Thyroid gland (tissue), 4 donors: ENCODE results near the gene STEAP4. TPM values are rescaled to one million over a fixed set of nuclear protein-coding genes. Genes with fewer than 3 reads are reported as not detected.

Experiments used
- DNase-seq, 2 donors: peaks; one replicate each; pipeline ENCODE4 v3.0.0-alpha.2; 2019
- H3K27ac ChIP-seq, 3 donors: fragments of 200-600 bp; sonication (generic); 1 replicate in 2 of 3; 2 replicates in 1 of 3; pipeline ENCODE4 v1.5.1; 2016 to 2019; ENCODE audit warnings: mild to moderate bottlenecking in 1 of 3, moderate library complexity in 1 of 3
- H3K27me3 ChIP-seq: fragments of 200-600 bp; sonication (generic); one replicate; pipeline ENCODE4 v1.5.1; 2019
- H3K36me3 ChIP-seq, 2 donors: fragments of 200-600 bp; sonication (generic); one replicate each; pipeline ENCODE4 v1.5.1; 2016 to 2019
- H3K4me1 ChIP-seq, 2 donors: fragments of 200-600 bp; sonication (generic); one replicate each; pipeline ENCODE4 v1.5.1; 2017 to 2019
- H3K4me3 ChIP-seq, 3 donors: fragments of 200-600 bp; sonication (generic); replicated peaks in 1 of 3; 1 replicate in 2 of 3; 2 replicates in 1 of 3; pipeline ENCODE4 v1.5.1; 2016; ENCODE audit warnings: mild to moderate bottlenecking in 1 of 3
- H3K9me3 ChIP-seq: fragments of 200-600 bp; sonication (generic); one replicate; pipeline ENCODE4 v1.5.1; 2017
- POLR2A ChIP-seq, 2 donors: fragments of 450-650 bp; IDR thresholded peaks; one replicate each; pipeline ENCODE4 v1.6.1; 2017; ENCODE audit warnings: antibody characterized with exemption in 2 of 2, mild to moderate bottlenecking in 2 of 2, moderate library complexity in 1 of 2
- WGBS, 2 donors: methylation state at CpG; one replicate each; pipeline ENCODE4 v1.1.5; 2017; 5-methylcytosine and 5-hydroxymethylcytosine counted together
- intact Hi-C: fragments of 100-400 bp; cut with DNase I; formaldehyde crosslinking; loops from one replicate; pipeline ENCODE4 v1.15.1; 2023
- total RNA-seq, 4 donors: library from RNA; depleted of rRNA; stranded (reverse); fragments of >200 nt; gene quantifications; one replicate each; pipeline ENCODE4 v1.2.3, GENCODE V29; 2016
- TF ChIP-seq, protein P1 (sequence below), 6 experiments: fragments of 200-600 bp in 3 of 6; fragments of 450-650 bp in 3 of 6; sonication (generic) in 3 of 6; IDR thresholded peaks; one replicate each; pipeline ENCODE4 v1.5.1; 2016 to 2019; ENCODE audit warnings: antibody characterized with exemption in 6 of 6, mild to moderate bottlenecking in 2 of 6, inconsistent platforms in 1 of 6, moderate library complexity in 1 of 6

STEAP4 gene
- total RNA-seq: 100 to 1,000 TPM in 1 of 4 donors, 10 to 100 TPM in 3; 34.3 to 162 (median 61.8) TPM

DNA sequence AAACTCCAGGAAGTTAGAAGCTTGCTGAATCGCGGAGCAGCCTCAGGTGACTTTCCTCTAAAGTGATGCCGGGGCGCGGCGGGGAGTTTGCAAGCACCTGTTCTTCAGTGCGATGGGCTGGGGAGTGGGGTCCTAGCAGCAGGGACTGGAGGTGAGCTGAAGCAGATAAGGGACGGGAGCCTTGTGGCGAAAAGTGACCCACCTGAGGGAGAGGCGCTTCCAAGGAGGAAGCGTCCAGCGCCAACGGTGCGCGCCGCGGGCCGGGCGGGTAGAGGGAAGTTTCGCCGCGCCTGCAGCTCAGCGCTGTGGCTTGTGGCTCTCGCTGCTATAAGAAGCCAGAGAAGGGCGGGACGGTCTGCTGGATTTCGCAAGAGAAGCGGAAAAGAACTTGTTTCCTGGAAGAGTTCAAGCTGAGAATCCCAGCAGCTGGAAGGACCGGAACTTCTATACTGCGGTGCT, at the start of gene STEAP4:
Gene STEAP4, minus strand, starts transcription at position 305 of the 459 bp plus-strand sequence. CDS start 22,625 bp downstream, outside the sequence.
- TF ChIP-seq POLR2A (IDR thresholded peaks at IDR 0.05): no peak
- TF ChIP-seq, protein P1, sequence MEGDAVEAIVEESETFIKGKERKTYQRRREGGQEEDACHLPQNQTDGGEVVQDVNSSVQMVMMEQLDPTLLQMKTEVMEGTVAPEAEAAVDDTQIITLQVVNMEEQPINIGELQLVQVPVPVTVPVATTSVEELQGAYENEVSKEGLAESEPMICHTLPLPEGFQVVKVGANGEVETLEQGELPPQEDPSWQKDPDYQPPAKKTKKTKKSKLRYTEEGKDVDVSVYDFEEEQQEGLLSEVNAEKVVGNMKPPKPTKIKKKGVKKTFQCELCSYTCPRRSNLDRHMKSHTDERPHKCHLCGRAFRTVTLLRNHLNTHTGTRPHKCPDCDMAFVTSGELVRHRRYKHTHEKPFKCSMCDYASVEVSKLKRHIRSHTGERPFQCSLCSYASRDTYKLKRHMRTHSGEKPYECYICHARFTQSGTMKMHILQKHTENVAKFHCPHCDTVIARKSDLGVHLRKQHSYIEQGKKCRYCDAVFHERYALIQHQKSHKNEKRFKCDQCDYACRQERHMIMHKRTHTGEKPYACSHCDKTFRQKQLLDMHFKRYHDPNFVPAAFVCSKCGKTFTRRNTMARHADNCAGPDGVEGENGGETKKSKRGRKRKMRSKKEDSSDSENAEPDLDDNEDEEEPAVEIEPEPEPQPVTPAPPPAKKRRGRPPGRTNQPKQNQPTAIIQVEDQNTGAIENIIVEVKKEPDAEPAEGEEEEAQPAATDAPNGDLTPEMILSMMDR (IDR thresholded peaks at IDR 0.05): no peak
- Histone ChIP-seq H3K4me1 (peaks cover 7 to 13% of the 10 kb centered on the region in 2 donors), H3K36me3 (no peaks in the 10 kb centered on the region), H3K27ac (peak within 1 kb of the TSS in 2 of 3 donors; percentile 15 to 31), H3K9me3 (no peaks in the 10 kb centered on the region), H3K4me3 (peak within 1 kb of the TSS in 2 of 3 donors; percentile 3 to 31), H3K27me3 (no peaks in the 10 kb centered on the region)
- intact Hi-C loops: no loop called here
- DNase-seq: peak; percentile 65
- 5% methylated on average over 11 to 30 of the region's 30 CpGs for WGBS, 2 donors

DNA sequence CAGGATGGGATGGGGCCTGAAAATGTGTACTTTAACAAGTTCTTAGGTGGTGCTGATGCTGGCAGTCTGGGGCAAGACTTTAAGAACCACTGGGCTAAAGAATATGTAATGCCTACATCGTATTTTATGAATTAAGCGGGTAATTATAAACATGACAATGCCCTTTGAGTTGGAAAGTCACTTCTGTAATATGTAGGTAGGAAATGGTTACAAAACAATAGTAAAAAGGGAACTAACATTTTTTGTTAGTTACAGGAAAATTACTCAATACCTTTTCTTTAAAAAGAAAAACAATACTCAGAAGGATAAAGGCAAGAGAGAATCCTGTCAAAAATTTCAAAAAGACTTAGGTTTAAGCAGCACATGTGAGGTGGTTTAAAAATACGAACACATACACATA, 48.3 kb upstream of the STEAP4 start:
- Histone ChIP-seq H3K36me3 (no peaks in the 10 kb centered on the region), H3K27me3 (no peaks in the 10 kb centered on the region), H3K4me3 (no peak overlapping the region), H3K9me3 (no peaks in the 10 kb centered on the region), H3K4me1 (no peaks in the 10 kb centered on the region), H3K27ac (no peak overlapping the region)
- 84 to 91% methylated on average over 3 of the region's 3 CpGs for WGBS, 2 donors
- no peak for TF ChIP-seq POLR2A (IDR thresholded peaks at IDR 0.05)
- TF ChIP-seq, protein P1 (IDR thresholded peaks at IDR 0.05): no peak
- intact Hi-C loops: loop anchor here (5.0 kb wide), 1 partner anchor 113 kb away; no protein-coding TSS in a partner anchor
- no peak for DNase-seq

DNA sequence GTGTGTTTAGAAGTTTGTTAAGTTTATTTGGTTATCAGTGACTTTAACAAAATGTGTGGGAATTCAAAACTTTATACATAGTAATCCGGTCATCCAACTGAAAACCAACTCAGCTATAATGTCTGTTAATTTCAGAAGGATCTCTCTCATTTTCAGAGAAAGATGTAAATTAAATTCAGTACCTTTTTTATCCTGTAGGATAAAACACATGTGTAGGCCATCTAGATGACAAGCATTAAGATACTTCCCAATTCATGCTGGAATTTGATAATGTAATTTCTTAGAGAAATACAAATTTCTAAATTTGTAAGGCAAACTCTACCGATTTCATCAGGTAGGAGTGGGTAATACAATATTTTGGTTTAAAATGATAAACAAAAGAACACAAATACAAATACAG, 43.4 kb upstream of the STEAP4 start:
- H3K36me3 ChIP-seq: no peaks in the 10 kb centered on the region
- H3K9me3 ChIP-seq: no peaks in the 10 kb centered on the region
- no peaks in the 10 kb centered on the region for H3K27me3 ChIP-seq
- H3K4me1 ChIP-seq: peaks cover 4 to 17% of the 10 kb centered on the region in 2 donors
- DNase-seq: no peak
- 97 to 98% methylated on average over 2 of the region's 2 CpGs for WGBS, 2 donors
- intact Hi-C loops: no loop called here
- no peak for TF ChIP-seq POLR2A (IDR thresholded peaks at IDR 0.05)
- TF ChIP-seq, protein P1 (IDR thresholded peaks at IDR 0.05): no peak
- no peak overlapping the region for H3K4me3 ChIP-seq
- no peak overlapping the region for H3K27ac ChIP-seq

DNA sequence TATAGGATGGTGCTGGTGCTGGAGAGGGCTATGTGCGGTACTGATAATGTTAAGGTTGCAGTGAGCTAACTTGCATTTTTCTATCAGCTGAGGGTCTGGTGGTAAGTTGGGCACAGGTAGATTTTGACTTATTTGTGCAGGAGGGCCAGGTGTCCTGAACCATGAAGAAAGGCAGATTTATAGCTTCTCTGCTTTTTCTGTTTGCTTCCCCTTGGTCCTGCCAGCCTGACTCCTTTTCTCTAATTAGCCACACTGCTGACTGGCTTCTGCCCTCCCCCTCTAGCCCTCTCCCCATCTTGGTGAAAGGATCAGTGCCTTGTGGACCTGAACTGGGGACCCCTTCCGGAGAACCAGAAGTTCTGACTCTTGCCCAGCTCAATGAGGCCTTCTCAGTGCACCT, 40.8 kb upstream of the STEAP4 start:
- H3K9me3 ChIP-seq: no peaks in the 10 kb centered on the region
- peak overlapping the region in 2 of 3 donors; percentile 3 to 43 for H3K27ac ChIP-seq
- H3K4me3 ChIP-seq: no peak overlapping the region
- H3K4me1 ChIP-seq: peaks cover 4 to 17% of the 10 kb centered on the region in 2 donors
- 94 to 95% methylated on average over 2 of the region's 2 CpGs for WGBS, 2 donors
- H3K27me3 ChIP-seq: no peaks in the 10 kb centered on the region
- DNase-seq: no peak
- TF ChIP-seq, protein P1 (IDR thresholded peaks at IDR 0.05): no peak
- intact Hi-C loops: no loop called here
- H3K36me3 ChIP-seq: no peaks in the 10 kb centered on the region

DNA sequence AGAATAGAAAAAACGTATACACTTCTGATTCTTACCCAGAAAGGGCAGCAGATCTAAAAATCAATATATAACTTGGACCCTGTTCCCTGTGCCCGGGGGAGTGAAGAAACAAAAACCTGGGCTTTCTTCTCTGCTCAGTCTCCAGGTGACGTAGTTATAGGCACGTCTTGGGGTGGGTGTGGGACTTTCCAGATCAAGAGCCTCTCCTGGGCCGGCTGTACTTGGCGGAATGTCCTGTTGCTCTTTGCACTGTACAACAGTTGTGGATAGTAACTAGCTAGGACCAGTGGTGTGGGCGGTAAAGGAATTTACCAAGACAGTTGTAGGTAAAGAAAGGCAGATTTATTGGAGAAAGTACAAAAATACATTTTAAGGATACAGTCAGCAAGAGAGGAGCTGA, 40.4 kb upstream of the STEAP4 start:
- WGBS, 2 donors: 34 to 51% methylated on average over 7 of the region's 7 CpGs

More for the DNA sequence above, 40.4 kb upstream of the STEAP4 start:
- no peaks in the 10 kb centered on the region for H3K27me3 ChIP-seq
- peak overlapping the region in 1 of 3 donors; percentile 43 for H3K27ac ChIP-seq
- H3K4me1 ChIP-seq: peaks cover 4 to 17% of the 10 kb centered on the region in 2 donors
- intact Hi-C loops: no loop called here
- peak; percentile 69 to 78 for DNase-seq
- H3K4me3 ChIP-seq: no peak overlapping the region
- no peaks in the 10 kb centered on the region for H3K9me3 ChIP-seq
- no peak for TF ChIP-seq POLR2A (IDR thresholded peaks at IDR 0.05)
- TF ChIP-seq, protein P1 (IDR thresholded peaks at IDR 0.05): no peak
- no peaks in the 10 kb centered on the region for H3K36me3 ChIP-seq
